GM21526 (cell line): ENCODE results near the gene SLC48A1.
"Not testable (repeated sequence)": the region's sequence is repeated elsewhere in the genome, so short reads cannot be mapped to it uniquely, and the experiment has no call there.

Experiments
- ATAC-seq: cut with Tn5 transposase; IDR thresholded peaks from one replicate; pipeline ENCODE4 v1.9.1; 2021; ENCODE audit warnings: moderate library complexity; ENCODE audit not compliant: unreplicated experiment, low FRiP score

The SLC48A1 gene

DNA sequence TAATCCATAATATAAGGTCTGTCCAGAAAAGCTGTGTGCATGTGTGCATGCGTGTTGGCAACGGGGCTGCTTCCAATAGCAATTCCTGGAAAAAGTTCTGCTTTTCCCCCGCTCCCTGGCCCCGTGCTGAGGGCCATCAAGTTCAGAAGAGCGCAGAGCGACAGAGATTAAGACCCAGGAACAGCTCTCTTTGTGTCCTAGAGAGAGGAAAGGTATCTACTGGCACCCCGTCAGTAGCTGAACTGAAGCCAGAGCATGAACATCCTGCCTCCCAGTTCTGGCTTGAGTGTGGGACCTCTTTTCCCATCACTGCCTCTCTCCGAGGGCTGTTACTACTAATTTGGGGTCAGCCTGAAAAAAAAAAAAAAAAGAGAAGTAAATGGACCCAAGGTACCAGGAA lies 31.1 kb downstream of the SLC48A1 start:
- no peak for ATAC-seq

DNA sequence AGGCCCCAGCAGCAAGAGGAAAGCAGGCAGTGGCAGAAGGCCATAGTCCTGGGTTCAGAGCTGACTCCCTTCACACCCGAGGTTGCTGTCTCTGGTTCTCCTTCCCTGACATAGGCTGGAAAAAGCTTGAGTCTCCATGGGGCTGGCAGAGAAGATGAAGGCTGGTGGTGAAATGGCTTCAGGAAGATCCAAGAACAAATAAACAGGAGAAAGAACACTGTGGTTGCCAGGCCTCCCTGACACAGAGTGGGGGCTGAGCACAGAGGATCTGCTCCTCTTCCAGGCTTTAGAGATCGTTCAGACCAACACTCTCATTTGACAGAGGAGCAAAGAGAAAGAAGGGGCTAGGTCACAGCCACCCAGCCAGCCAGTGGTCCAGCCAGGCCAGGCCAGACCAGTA lies 32.4 kb downstream of the SLC48A1 start:
- ATAC-seq, result no peak

DNA sequence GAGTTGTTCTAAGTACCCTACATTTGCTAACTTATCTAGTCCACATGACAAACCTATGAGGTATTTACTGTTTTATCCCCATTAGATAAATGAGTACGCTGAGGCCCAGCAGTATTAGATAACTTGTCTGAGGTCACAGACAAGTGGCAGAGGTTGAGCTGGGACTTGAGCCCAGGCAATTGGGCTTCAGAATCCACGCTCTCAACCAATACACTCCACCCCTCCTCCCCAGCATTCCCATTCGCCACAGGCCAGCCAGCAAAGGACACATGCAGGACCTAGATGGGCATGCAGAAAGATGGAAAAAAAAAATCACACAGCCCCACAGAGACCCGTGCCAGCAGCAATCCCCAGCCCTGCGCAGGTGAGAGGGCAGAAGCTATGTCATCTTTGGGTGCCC lies 34.3 kb downstream of the SLC48A1 start:
- no peak for ATAC-seq

DNA sequence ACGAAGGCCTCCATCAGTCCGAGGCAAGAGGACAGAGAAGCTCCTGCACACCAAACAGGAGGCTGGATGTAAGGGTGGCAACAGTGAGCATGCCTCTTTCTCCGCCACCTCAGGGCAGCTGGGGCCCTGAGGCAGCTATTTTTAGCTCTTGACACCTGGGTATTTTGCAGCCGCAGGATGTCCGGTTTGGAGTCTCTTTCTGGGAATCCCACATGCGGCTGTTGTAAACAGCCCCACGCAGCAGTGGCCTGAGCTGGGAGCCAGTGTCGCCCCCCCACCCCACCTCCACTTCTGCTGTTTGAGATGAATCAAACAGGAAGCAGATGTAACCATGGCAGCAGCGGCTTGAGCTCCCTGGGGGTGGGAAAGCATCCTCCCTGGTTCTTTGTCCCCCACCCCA lies 35.0 kb downstream of the SLC48A1 start:
- no peak for ATAC-seq

DNA sequence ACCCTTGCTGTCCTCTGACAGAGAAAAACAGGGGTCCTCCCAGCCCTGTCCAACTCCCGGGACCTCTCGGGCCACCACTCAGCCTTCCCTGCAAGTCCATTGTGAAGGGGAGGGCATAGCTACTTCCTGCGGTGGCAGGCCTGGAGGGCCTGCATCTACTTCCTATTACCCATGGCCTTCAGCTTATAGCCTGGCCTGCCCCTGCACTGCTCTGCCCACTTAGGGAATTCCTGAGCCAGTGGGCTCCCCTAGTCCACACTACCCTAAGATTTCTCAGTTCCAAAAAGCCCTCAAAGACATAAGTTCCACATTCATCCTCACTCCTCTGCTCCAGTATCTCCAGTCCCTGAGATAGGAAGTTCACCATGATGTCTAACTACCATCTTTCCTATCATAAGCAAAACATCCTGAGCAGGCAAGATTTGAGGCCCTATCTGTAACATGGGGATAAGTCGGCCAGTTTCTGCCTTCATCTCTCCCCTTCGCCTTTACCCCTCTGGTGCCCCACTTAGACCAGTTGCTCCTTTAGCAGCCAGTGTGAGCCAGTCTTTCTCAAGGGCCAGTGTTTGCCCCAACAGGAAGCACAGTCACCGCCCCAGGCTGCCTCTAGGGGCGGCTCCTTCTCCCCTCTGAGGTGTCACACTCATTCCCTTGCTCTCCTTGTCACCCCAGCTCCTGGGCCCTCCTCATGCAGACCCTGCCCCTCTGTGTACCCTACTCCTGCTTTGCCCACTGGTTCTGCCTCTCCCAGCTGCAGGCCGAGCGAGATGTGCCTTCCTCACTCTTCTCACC lies 35.7 kb downstream of the SLC48A1 start:
- ATAC-seq, result no peak

DNA sequence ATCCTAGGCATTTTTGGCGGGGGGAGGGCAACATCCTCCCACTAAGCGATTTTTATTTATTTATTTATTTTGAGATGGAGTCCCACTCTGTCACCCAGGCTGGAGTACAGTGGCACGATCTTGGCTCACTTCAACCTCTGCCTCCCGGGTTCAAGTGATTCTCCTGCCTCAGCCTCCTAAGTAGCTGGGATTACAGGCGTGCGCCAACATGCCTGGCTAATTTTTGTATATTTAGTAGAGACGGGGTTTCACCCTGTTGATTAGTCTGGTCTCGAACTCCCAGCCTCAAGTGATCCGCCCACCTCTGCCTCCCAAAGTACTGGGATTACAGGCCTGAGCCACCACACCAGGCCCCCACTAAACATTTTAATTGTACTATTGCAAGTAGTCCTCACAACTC lies 36.5 kb downstream of the SLC48A1 start:
- not testable (repeated sequence) for ATAC-seq

DNA sequence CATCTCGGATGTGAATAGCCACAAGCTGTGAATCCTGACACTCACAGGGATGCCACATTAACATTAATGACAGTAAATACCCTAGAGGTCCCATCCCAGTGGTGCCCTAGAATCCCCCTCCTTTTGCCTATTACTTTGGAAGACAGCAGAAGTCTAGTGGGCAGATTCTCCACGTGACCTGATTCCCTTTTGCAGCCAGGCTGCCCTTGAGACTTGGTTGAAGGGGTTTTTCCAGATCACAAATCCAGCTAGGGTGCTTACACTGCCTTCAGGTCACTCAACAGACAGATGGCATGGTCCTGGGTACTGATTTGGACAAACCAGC lies 38.0 kb downstream of the SLC48A1 start:
- ATAC-seq, result no peak

DNA sequence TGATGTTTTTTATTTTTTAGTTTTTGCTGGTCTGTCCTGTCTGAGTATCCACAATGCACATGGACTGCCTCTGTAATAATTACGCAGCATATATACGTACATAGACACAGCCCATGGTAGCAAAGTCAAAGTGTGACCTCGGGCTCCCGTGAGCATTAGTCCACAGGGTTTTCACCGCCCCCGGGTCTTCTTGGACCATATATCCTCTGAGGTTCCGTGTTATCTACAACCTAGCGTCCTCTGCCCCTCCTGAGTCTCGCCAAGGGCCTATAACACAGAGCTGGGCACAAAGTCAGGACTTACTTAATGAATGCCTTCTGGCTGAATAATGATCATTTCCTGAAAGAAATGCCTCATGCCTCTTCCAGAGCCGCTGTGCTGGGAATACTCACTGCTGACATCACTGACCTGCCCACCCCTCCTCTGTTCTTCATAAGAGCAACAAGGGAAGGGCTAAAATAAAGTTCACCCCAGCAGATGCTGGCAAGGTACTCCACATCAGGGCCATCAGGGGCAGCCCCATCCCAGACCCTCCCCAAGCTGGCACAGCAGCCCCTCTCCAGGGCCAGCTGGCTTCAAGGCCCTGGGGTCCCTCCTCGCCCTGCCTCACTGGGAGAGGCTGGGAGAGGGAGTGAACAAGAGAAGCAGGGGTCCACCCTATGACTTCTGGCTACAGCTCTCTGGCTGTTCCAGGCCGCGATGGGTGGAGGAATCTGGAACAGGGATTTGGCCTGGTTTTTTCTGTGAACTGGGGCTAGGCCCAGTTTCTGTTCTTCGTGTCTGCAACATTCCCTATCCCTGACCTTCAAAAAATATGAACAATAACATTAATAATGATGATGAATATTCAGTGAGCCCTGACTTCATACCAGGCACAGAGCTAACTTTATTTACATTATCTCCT lies 38.8 kb downstream of the SLC48A1 start:
- ATAC-seq, result no peak

DNA sequence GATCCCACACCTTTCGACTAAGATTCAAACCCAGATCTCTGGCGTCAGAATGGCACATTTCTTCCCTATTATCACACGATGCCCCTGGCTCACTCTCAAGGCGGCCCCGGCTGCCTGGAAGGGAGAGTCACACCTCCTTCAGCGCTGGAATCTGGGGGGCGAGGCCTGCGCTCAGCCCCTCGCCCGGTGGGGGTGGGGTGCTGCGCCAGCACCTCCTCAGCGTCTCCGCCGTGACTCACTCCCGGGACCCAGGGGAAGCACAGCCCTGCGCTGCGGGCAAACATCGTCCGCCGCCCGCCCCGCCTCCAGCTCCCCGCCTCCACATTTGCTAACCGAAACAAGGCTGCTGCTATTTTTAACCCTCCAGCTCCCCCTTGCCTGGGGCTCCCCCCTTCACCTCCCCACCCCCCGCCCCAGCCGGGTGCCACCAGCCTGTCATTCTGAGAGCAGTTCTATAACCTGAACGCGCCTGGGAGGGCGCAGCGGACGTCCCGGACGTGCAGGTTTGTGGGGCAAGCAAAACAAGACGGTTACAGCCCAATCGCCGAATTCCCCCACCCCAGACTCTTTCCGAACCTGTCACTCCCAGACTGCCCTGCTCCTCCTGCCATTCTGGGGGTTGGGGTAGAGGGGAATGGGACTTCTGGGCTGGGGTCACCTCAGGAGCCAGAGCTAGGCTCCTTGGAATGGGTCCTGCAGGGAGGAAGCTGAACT lies 39.9 kb downstream of the SLC48A1 start:
- peak; percentile 50 for ATAC-seq

DNA sequence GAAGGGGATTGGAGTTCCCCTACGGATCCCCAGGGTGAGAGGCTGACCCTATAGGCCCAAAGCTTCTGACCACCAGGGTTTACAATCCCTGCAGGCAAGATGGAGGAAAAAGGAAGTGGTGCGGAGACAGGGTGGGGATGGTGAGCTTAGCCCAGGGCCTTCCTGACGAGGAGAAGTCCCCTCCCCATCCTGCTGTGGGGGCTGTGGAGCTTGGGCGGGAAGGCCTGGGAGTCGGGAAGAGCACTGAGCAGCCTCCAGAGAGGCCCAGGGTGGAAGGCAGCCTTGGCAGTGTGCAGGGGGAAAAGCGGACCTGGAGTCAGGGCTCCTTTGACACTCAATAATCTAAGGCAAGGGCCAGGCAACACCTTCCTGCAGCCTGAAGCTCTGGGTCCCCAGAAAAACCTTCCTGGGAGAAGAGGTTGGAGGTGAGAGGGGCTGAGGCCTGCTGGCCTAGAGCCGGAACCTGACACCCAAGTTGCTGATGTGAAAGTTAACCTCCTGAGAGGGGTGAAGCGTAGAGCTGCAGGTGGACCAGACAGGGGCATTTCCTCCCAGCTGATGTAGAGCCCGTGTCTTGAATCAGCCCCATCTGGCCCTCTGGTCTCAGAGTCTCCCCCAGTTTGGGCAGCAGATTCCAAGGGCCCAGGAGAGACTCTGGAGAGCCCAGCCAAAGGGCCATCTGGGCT lies 40.6 kb downstream of the SLC48A1 start:
- ATAC-seq, result no peak

DNA sequence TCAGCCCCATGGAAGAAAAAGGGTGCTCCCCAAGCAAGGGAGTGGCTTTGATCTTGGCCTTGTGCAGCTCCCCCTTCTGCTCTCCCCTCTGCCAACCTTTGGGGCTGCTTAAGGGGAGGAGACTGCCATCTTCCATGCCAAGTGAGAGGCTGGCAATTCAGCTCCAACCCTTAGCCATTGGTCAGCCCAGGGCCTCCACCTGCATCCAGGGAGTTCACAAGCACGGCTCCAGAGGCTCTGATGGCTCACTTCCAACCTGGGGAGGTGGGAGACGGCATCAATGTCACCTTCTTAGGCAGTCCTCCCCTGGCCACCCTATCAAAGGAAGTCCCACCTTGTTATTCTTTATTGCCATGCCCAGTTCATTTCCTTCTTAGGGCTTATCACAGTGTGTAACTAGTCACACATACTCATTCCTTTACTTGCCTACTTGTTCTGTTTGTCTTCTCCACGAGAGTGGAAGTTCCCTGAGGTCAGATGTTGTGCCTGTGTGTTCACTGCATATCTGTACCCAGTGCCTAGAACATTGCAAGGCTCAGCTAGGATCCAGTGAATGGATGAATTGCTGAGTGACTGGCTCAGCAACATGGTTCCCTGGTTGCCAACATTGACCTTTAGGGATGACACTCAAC lies 41.6 kb downstream of the SLC48A1 start:
- no peak for ATAC-seq

DNA sequence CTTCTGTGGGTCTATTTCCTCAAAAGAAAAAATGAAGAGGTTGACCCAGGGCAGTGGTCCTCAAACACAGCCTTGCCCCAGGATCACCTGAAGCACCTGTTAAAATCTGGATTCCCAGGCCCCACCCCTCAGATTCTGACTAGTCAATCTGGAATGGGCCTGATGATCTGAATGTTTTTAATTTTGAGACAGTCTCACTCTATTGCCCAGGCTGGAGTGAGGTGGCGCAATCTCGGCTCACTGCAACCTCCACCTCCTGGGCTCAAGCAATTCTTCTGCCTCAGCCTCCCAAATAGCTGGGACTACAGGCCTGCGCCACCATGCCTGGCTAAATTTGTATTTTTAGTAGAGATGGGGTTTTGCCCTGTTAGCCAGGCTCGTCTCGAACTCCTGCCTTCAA lies 42.4 kb downstream of the SLC48A1 start:
- ATAC-seq, result not testable (repeated sequence)

DNA sequence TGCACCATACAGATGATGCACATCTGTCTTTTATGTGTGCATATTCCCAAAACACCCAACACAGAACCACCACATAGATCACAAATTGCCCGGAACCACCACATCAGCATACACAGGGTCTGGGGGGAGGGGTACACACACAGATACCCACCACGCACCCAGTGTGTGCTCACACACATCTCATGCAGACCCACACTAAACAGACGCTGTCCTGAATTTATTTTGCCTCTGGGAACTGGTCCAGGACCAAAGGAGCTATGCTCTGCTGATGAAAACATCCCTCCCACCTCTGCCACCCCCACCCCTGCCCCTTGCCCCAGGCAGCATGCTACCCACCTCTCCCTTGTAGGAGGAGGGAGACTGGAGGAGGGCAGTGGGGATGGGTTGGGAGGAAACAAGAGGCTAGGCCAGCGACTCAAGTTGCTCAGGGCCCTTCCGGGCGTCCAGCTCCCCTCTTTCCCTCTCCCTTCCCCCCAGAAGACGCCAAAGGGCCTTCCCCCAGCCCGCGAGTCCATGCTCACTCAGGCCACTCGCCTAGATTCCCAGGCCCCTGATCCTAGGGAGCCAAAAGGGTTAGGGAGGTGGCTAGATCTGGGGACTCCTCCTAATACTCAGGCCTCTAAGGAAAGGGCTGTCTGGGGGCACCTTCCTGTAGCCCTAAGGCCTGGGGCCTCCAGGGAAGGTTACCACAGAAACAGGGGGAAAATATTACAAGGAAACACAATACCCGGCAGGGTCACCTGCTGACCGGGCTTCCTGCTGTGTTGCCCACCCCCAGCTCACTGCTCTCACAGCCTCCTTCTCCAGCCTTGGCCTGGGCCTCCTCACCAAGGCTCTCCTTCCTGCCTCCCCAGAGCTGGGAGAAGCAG lies 43.6 kb downstream of the SLC48A1 start:
- no peak for ATAC-seq

DNA sequence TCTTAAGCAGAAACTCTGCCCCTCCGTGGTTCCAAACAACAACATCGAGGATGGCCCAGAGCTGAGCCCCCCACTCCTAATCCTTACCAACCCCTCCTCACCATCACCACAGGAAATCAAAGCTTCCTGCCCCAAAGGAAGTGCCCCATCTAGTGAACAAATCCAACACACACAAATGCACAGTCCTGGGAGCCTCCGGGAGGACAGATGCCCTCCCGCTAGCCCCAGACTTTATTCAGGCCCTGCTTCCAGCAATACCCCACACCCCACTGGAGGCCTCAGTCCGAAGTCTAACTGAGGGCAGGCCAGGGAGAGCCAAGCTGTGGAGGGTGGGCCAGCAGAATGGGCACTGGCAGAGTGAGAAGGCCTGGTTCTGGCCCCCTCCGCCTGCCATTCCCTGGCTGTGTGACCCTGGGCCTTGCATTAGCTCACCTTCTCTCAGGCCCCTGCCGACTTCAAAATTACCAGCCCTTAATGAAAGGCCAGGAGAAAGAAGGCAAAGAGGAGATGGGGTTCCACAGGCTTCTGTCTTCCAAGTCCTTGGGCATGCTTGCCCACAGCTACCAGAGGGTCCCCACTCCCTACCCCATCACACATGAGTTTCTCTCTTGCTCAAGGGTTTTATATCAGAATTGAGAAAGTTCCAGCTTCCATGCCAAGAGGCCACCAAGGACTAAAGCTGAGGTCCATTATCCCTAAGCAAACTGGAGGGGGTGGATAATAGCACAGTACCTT lies 44.4 kb downstream of the SLC48A1 start:
- ATAC-seq, result no peak

DNA sequence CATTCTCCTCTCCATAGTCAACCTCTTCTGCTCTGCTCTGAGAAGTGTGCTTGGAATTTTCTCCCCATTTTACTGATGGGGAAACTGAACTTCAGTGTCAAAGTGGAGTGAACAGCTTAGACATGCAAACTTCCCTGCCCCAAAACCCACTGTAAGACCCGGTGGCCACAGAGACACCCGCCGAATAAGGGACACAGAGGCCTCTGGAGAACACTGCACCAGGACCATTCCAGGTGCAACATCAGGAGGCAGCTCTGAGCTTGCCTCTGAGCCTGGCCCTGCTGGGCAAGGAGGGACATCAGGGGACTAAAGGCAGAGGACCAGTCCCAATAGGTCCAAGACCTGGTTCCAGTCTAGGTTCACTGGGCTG lies 45.0 kb downstream of the SLC48A1 start:
- no peak for ATAC-seq

DNA sequence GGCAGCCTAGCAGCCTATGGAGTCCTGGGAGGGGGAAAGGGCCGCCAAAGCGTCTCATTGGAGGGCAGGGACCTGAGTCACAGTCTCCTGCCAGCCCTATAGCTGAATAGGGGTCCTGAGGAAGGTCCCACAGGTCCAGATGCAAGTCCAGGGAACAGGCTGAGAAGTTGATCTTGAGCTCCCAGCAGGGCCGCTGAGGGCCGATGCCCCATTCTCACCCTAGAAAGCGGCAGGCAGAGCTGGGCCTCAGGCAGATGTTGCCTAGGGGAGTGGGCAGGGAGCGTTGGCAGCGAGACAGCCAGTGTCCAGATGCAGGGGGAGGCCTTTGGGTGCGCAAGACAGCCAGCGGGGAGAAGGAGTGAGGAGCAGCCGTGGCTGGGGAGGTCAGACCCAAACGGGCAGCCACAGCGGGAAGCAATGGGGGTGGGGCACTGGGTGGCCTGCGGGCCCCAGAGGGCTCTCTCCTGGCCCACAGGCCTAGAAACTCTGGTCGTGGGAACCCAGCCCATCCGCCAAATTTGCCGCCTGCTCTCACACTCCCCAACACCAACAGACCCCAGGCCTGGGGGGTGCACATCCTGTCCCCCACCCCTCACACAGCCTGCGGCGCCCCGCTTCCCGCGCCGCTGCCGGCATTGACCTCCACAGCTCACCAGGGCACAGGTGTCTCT lies 45.6 kb downstream of the SLC48A1 start:
- no peak for ATAC-seq

DNA sequence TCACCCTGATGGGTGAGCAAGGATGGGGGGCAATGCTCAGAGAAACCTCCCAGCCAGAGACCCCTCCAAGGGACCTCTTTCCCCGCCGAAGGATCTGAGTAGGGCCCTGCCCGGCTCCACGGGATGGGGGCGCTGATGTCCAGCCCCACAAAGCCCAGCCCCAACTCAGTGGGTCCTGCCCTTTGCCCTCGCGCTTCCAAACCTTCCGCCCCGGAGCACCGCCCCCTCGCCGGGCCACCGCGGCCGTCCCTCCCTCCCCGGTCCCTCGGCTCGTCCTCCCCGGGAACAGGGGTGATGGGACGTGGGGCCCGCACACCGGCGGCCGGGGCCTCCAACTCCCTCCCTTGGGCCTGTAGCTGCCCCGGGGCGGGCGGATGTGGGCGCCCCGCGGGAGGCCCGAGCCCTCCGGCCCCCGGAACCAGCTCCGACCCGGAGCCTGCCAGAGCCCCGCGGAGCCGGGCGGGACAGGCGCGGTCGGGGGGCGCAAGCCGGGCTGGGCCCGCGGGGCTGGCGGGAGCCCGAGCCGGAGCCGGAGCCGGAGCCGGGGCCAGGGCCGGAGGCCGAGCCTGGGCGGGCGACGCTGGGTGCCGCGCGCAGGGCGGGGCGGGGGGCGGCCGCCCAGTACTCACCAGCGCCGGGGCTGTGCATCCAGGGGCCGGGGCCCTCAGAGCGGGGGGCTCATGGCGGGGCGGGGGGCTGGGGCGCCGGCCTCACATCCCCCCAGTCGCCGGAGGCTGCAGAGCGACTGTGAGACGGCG lies 46.3 kb downstream of the SLC48A1 start:
- ATAC-seq, result no peak
